ENCODE measurements around the gene CRYBB1. TPM values are rescaled to one million over a fixed set of nuclear protein-coding genes. Genes with fewer than 3 reads are reported as not detected.

CRYBB1 gene
- total and polyA plus RNA-seq, 10 donors = 0.34 to 2.9 (median 1.7) TPM

- intact Hi-C loops (cut with DNase I; ENCODE audit: low total_unique reads) = no loop called here
- no peak overlapping the region for H3K4me3 ChIP-seq
- H3K36me3 ChIP-seq = no peaks in the 10 kb centered on the region
- no peak overlapping the region for H3K27ac ChIP-seq
- no peaks in the 10 kb centered on the region for H3K27me3 ChIP-seq (replicated peaks in 1 of 7)
- 91 to 100% (median 99%) methylated on average over 2 of the region's 2 CpGs for WGBS, 5 donors
- TF ChIP-seq CTCF (IDR thresholded peaks at IDR 0.05 in 8 of 11, conservative IDR thresholded peaks at IDR 0.05 in 3 of 11) (no peak), POLR2AphosphoS5 (IDR thresholded peaks at IDR 0.05) (no peak), POLR2A (IDR thresholded peaks at IDR 0.05) (no peak)
- H3K4me1 ChIP-seq = peaks cover 9 to 51% (median 36%) of the 10 kb centered on the region in 6 donors
- DNase-seq = no peak
- no peaks in the 10 kb centered on the region for H3K9me3 ChIP-seq
Measured at GRCh38 chr22:26620197-26620596, 2.4 kb upstream of the CRYBB1 start.

GRCh38 chr22:26619510-26619909, 1.7 kb upstream of the CRYBB1 start:
- Histone ChIP-seq H3K27me3 (replicated peaks in 1 of 7) (no peaks in the 10 kb centered on the region), H3K9me3 (no peaks in the 10 kb centered on the region), H3K4me3 (no peak overlapping the region), H3K4me1 (peaks cover 9 to 58% (median 40%) of the 10 kb centered on the region in 6 donors), H3K27ac (no peak overlapping the region), H3K36me3 (no peaks in the 10 kb centered on the region)
- peak; percentile 51 for DNase-seq
- intact Hi-C loops (cut with DNase I; ENCODE audit: low total_unique reads) = no loop called here
- TF ChIP-seq CTCF (IDR thresholded peaks at IDR 0.05 in 8 of 11, conservative IDR thresholded peaks at IDR 0.05 in 3 of 11) = no peak
- 59 to 71% (median 62%) methylated on average over 6 of the region's 6 CpGs for WGBS, 5 donors

DNA sequence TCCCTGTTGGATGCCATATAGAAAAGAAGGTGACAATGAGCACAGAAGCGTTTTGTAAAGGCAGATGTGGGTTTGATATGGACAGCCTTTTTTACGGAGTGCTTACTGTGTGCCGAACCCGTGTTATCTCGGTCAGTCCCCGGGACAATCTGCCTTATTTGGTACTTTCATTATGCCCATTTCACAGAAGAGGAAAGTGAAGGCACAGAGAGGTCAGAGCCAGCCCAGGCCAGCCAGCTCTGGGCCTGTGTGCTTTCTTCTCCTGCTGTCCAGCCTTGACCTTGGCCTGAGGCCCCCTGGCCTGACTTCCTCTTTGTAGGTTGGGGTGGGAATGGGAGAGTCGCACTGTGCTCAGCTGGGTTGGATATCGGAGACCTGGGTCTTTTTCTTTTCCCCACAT, 628 bp upstream of the CRYBB1 start:
- peak; percentile 48 for DNase-seq
- Histone ChIP-seq H3K4me1 (peaks cover 9 to 64% (median 43%) of the 10 kb centered on the region in 6 donors), H3K36me3 (no peaks in the 10 kb centered on the region), H3K4me3 (no peak overlapping the region), H3K27ac (peak overlapping the region in 2 of 8 donors; percentile 43 to 50), H3K9me3 (no peaks in the 10 kb centered on the region), H3K27me3 (replicated peaks in 1 of 7) (no peaks in the 10 kb centered on the region)
- TF ChIP-seq POLR2A (IDR thresholded peaks at IDR 0.05) (no peak), CTCF (IDR thresholded peaks at IDR 0.05 in 8 of 11, conservative IDR thresholded peaks at IDR 0.05 in 3 of 11) (no peak), POLR2AphosphoS5 (IDR thresholded peaks at IDR 0.05) (no peak)
- intact Hi-C loops (cut with DNase I; ENCODE audit: low total_unique reads) = no loop called here
- WGBS, 5 donors = 82 to 90% (median 84%) methylated on average over 8 of the region's 8 CpGs

DNA sequence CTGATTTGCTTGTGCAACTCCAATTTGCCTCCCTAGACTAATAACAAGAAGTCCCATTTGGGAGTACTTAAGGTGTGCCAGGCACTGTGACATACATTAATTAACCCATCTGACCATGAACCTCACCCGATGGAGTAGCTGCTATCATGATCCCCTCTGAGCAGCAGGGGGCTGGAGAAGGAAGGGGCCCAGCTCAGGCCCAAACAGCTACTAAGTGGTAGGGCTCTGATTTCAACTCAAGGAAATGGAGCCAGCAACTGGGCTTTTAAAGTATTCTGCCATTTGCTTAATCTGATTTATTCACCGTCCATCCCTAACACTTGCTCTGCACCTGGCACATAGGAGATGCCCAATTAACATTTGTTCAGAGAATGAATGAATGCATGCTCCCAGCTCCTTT, 1.2 kb downstream of the CRYBB1 start:
- TF ChIP-seq CTCF (IDR thresholded peaks at IDR 0.05 in 8 of 11, conservative IDR thresholded peaks at IDR 0.05 in 3 of 11) = no peak
- intact Hi-C loops (cut with DNase I; ENCODE audit: low total_unique reads) = no loop called here
- Histone ChIP-seq H3K27me3 (replicated peaks in 1 of 7) (no peaks in the 10 kb centered on the region), H3K4me3 (no peak overlapping the region), H3K9me3 (no peaks in the 10 kb centered on the region), H3K36me3 (no peaks in the 10 kb centered on the region), H3K27ac (no peak overlapping the region), H3K4me1 (peaks cover 9 to 67% (median 43%) of the 10 kb centered on the region in 6 donors)
- peak; percentile 15 for DNase-seq
- WGBS, 5 donors = 75 to 89% (median 87%) methylated on average over 2 of the region's 2 CpGs
